K562 (cell line): ENCODE data around the gene MC3R. TPM values are rescaled to one million over a fixed set of nuclear protein-coding genes. Genes with fewer than 3 reads are reported as not detected.

Source experiments
- ATAC-seq: fragments of 200-7000 bp; cut with Tn5 transposase; 3 replicates; pipeline ENCODE4 v1.9.1; 2020; ENCODE audit warnings: moderate library complexity
- BruUV-seq: library from RNA; stranded (reverse); fragments of 400-500 nt; replicated peaks from 2 replicates; lab custom pipeline; 2021; lab: Mats Ljungman, UMichigan
- CTCF ChIA-PET: fragments of 300-600 bp; formaldehyde crosslinking; extraction: SDS; loops from one replicate; lab custom pipeline; 2021; ENCODE audit warnings: low intra/inter-chr PET ratio; lab: Yijun Ruan, JAX
- POLR2A ChIA-PET: fragments of 300-600, 350-650 bp; sonication (Branson Sonifier 250); formaldehyde crosslinking; extraction: SDS; loops from one replicate; lab custom pipeline; 2021; ENCODE audit warnings: antibody characterized with exemption, inconsistent platforms; lab: Yijun Ruan, JAX
- DNase-seq, 4 experiments: peaks; one replicate each; pipeline versions ENCODE4 v3.0.0 to v3.0.0-alpha.2; 2011 to 2018; ENCODE audit warnings: low spot score in 3 of 4, mixed read lengths in 3 of 4; ENCODE audit errors: extremely low read depth in 1 of 4
- FAIRE-seq: peaks from 2 replicates; lab custom pipeline; 2011; peaks lifted over from hg19 to GRCh38; lab: Jason Lieb, UNC
- H2AFZ ChIP-seq: 2 replicates; pipeline ENCODE4 v1.6.0; 2011; ENCODE audit warnings: low read depth, low read length, control low read depth, inconsistent platforms
- H3K27ac ChIP-seq: fragments of 200-600 bp; 3 replicates; pipeline ENCODE4 v1.8.0; 2011; ENCODE audit warnings: low read depth, mild to moderate bottlenecking, control low read depth, inconsistent platforms, low read length, moderate library complexity, mixed read lengths; ENCODE audit errors: extremely low read depth
- H3K27me3 ChIP-seq, 2 experiments: fragments of 300-600 bp in 1 of 2; 2 replicates in 1 of 2; 3 replicates in 1 of 2; pipeline versions ENCODE4 v1.6.0 to v1.8.0; 2011; ENCODE audit warnings: inconsistent platforms in 2 of 2, low read length in 2 of 2, mild to moderate bottlenecking in 1 of 2, mixed read lengths in 1 of 2, moderate library complexity in 1 of 2; ENCODE audit not compliant: control insufficient read depth in 2 of 2, insufficient read depth in 2 of 2
- H3K36me3 ChIP-seq: fragments of 300-600 bp; 3 replicates; pipeline ENCODE4 v1.8.0; 2011; ENCODE audit warnings: mild to moderate bottlenecking, low read length, inconsistent platforms; ENCODE audit not compliant: control insufficient read depth, insufficient read depth
- H3K4me1 ChIP-seq, 2 experiments: fragments of 200-600 bp in 1 of 2; replicated peaks in 1 of 2; 2 replicates in 1 of 2; 3 replicates in 1 of 2; pipeline versions ENCODE4 v1.5.1 to v1.8.0; 2011; ENCODE audit warnings: inconsistent platforms in 2 of 2, low read length in 2 of 2, mild to moderate bottlenecking in 1 of 2, mixed read lengths in 1 of 2, moderate library complexity in 1 of 2; ENCODE audit not compliant: control insufficient read depth in 2 of 2, insufficient read depth in 2 of 2
- H3K4me2 ChIP-seq: 2 replicates; pipeline ENCODE4 v1.6.1; 2011; ENCODE audit warnings: low read length, control low read depth, inconsistent platforms, mixed read lengths; ENCODE audit not compliant: insufficient read depth
- H3K4me3 ChIP-seq: fragments of 200-600 bp; sonication (generic), shearing (Covaris generic); 2 replicates; pipeline ENCODE4 v1.5.1; 2016; ENCODE audit warnings: control low read depth, inconsistent platforms
- H3K79me2 ChIP-seq: fragments of 200-600 bp; 3 replicates; pipeline ENCODE4 v1.8.0; 2011; ENCODE audit warnings: low read length, inconsistent platforms; ENCODE audit not compliant: control insufficient read depth, insufficient read depth
- H3K9ac ChIP-seq, 2 experiments: 2 replicates each; pipeline versions ENCODE4 v1.6.0 to v1.6.1; 2011; ENCODE audit warnings: low read depth in 2 of 2, low read length in 2 of 2, control low read depth in 1 of 2, inconsistent platforms in 1 of 2, mild to moderate bottlenecking in 1 of 2, mixed read lengths in 1 of 2; ENCODE audit not compliant: insufficient read depth in 1 of 2
- H3K9me1 ChIP-seq: one replicate; pipeline ENCODE4 v1.6.0; 2011; ENCODE audit warnings: inconsistent platforms, mild to moderate bottlenecking, low read length, moderate library complexity; ENCODE audit not compliant: control insufficient read depth, insufficient read depth
- H3K9me3 ChIP-seq: replicated peaks from 2 replicates; pipeline ENCODE4 v1.5.1; 2011; ENCODE audit warnings: low read depth, low read length, inconsistent platforms; ENCODE audit not compliant: control insufficient read depth, insufficient read depth
- H4K20me1 ChIP-seq: replicated peaks from 2 replicates; pipeline ENCODE4 v1.6.1; 2011; ENCODE audit warnings: low read length, inconsistent platforms, mixed read lengths; ENCODE audit not compliant: control insufficient read depth, insufficient read depth
- DIDO1 ChIP-seq: fragments of 450-650 bp; IDR thresholded peaks from 2 replicates; pipeline ENCODE4 v1.6.1; 2016; ENCODE audit warnings: low read depth, missing biosample characterization, missing genetic modification characterization
- EP400 ChIP-seq: fragments of 450-650 bp; IDR thresholded peaks from 2 replicates; pipeline ENCODE4 v1.6.1; 2017; ENCODE audit warnings: antibody characterized with exemption, mild to moderate bottlenecking, moderate library complexity
- ETS2 ChIP-seq: IDR thresholded peaks from 2 replicates; pipeline ENCODE4 v1.6.1; 2016; ENCODE audit warnings: borderline replicate concordance, missing genetic modification characterization, mild to moderate bottlenecking, moderate library complexity, missing compliant biosample characterization; ENCODE audit not compliant: poor library complexity, severe bottlenecking
- RCOR1 ChIP-seq, 2 experiments: IDR thresholded peaks; 2 replicates each; pipeline ENCODE4 v1.6.1; 2012; ENCODE audit warnings: low read depth in 2 of 2, low read length in 2 of 2, borderline replicate concordance in 1 of 2, improper control_type of control experiment in 1 of 2
- TFAM ChIP-seq: fragments of 250-450 bp; sonication (Bioruptor Pico); conservative IDR thresholded peaks from 2 replicates; pipeline ENCODE4 v1.5.0; 2021; ENCODE audit warnings: mild to moderate bottlenecking, moderate library complexity
- ZNF124 ChIP-seq: sonication (generic); formaldehyde crosslinking; IDR thresholded peaks from 2 replicates; pipeline ENCODE4 v1.8.1; 2022; ENCODE audit warnings: missing genetic modification reagents
- ZNF184 ChIP-seq: sonication (generic); formaldehyde crosslinking; IDR thresholded peaks from 2 replicates; pipeline ENCODE4 v1.5.0; 2020; ENCODE audit warnings: missing genetic modification reagents
- WGBS: fragments of 100-300 bp; shearing (Covaris generic); methylation state at CpG from one replicate; pipeline ENCODE4 v1.1.6; 2016; ENCODE audit warnings: low coverage, mixed read lengths; ENCODE audit not compliant: insufficient coverage; ENCODE audit errors: missing lambda C conversion rate; 5-methylcytosine and 5-hydroxymethylcytosine counted together
- in situ Hi-C: fragments of 300-500 bp; cut with MboI; formaldehyde crosslinking; loops from 4 replicates; pipeline ENCODE4 v1.15.0; 2018; ENCODE audit warnings: inconsistent platforms, mixed read lengths
- intact Hi-C: fragments of 100-400 bp; cut with micrococcal nuclease; formaldehyde crosslinking; loops from 2 replicates; pipeline ENCODE4 v1.14.2; 2022
- polyA plus RNA-seq, 8 experiments: library from polyadenylated mRNA; depleted of rRNA in 4 of 8; stranded (reverse) in 5 of 8; unstranded in 3 of 8; fragments of >200 nt; fragmentation: Nextera tagmentation in 2 of 8; fragmentation: Illumina TruSeq in 1 of 8; extraction: Ambion mirVana in 2 of 8; extraction: Trizol in 1 of 8; gene quantifications; 2 replicates each; pipeline versions ENCODE4 v1.2.1 to v1.2.3, GENCODE V29; 2011 to 2014; ENCODE audit warnings: inconsistent platforms in 1 of 8, missing spikeins in 1 of 8
- total RNA-seq, 7 experiments: library from RNA; depleted of rRNA in 6 of 7; stranded (reverse); fragments of >200 nt in 6 of 7; fragmentation: Illumina TruSeq in 2 of 7; extraction: Trizol in 2 of 7; gene quantifications; 2 replicates each; pipeline versions ENCODE4 v1.2.1 to v1.2.3, GENCODE V29; 2011 to 2021; ENCODE audit warnings: low replicate concordance in 1 of 7
- TF ChIP-seq, protein P1 (sequence below), 2 experiments: fragments of 450-650 bp; IDR thresholded peaks; 2 replicates each; pipeline ENCODE4 v1.6.1; 2016

The MC3R gene
- total and polyA plus RNA-seq, 9 of the 15 experiments (the other 6 are each of a cell fraction or from before 2014, with no cell fraction given): not detected

- TF ChIP-seq EP400: no peak
- TF ChIP-seq, protein P1, sequence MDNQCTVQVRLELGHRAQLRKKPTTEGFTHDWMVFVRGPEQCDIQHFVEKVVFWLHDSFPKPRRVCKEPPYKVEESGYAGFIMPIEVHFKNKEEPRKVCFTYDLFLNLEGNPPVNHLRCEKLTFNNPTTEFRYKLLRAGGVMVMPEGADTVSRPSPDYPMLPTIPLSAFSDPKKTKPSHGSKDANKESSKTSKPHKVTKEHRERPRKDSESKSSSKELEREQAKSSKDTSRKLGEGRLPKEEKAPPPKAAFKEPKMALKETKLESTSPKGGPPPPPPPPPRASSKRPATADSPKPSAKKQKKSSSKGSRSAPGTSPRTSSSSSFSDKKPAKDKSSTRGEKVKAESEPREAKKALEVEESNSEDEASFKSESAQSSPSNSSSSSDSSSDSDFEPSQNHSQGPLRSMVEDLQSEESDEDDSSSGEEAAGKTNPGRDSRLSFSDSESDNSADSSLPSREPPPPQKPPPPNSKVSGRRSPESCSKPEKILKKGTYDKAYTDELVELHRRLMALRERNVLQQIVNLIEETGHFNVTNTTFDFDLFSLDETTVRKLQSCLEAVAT (IDR thresholded peaks at IDR 0.05): no peak
- no peak for TF ChIP-seq ZNF184
- TF ChIP-seq ETS2 (tag): no peak
- TF ChIP-seq DIDO1: no peak
- no peak for TF ChIP-seq RCOR1 (IDR thresholded peaks at IDR 0.05; ENCODE audit: borderline replicate concordance in 1 of 2, low read depth in 2 of 2, low read length in 2 of 2)
- no peak for TF ChIP-seq ZNF124 (CRISPR knock-in tag)
- TF ChIP-seq TFAM (CRISPR knock-in tag): no peak
- no TSS peak for BruUV-seq
- POLR2A ChIA-PET: no interaction called here
- Histone ChIP-seq H2AFZ (no peak overlapping the region), H3K27ac (no peak overlapping the region), H3K9me3 (no peaks in the 10 kb centered on the region), H3K36me3 (no peaks in the 10 kb centered on the region), H3K27me3 (no peaks in the 10 kb centered on the region), H3K9ac (no peak overlapping the region), H3K4me2 (no peak overlapping the region), H3K4me3 (no peak overlapping the region), H3K9me1 (no peaks in the 10 kb centered on the region), H3K4me1 (no peaks in the 10 kb centered on the region), H3K79me2 (no peaks in the 10 kb centered on the region), H4K20me1 (no peaks in the 10 kb centered on the region)
- 3% methylated on average over 2 of the region's 2 CpGs for WGBS
- no peak for ATAC-seq
- intact Hi-C loops (no loop called here), in situ Hi-C loops (no loop called here)
- no peak for DNase-seq
- CTCF ChIA-PET: no interaction called here
- no peak for FAIRE-seq
These were observed 29.7 kb downstream of the MC3R start for GRCh38 chr20:56278196-56278595.
